Smooth muscle cell (in vitro differentiated cells): ENCODE data around the gene FRMPD2. TPM values are rescaled to one million over a fixed set of nuclear protein-coding genes. Genes with fewer than 3 reads are reported as not detected.

Experiments
- DNase-seq: peaks from one replicate; lab custom pipeline; 2025; ENCODE audit not compliant: unreplicated experiment; lab: John Stamatoyannopoulos, UW
- H2AFZ ChIP-seq: fragments of 200-600 bp; sonication (generic); 2 replicates; pipeline ENCODE4 v1.6.0; 2016; ENCODE audit warnings: antibody characterized with exemption, low read depth, mild to moderate bottlenecking
- H3F3A ChIP-seq: fragments of 200-600 bp; sonication (generic); 2 replicates; pipeline ENCODE4 v1.6.0; 2017; ENCODE audit warnings: antibody characterized with exemption, low read depth
- H3K27ac ChIP-seq: fragments of 200-600 bp; sonication (generic); 2 replicates; pipeline ENCODE4 v1.5.1; 2016; ENCODE audit warnings: low read depth, mild to moderate bottlenecking
- H3K27me3 ChIP-seq: fragments of 200-600 bp; sonication (generic); 2 replicates; pipeline ENCODE4 v1.6.1; 2016; ENCODE audit warnings: low read depth, mild to moderate bottlenecking
- H3K36me3 ChIP-seq: fragments of 200-600 bp; sonication (generic); 2 replicates; pipeline ENCODE4 v1.5.1; 2016; ENCODE audit warnings: low read depth
- H3K4me1 ChIP-seq: fragments of 200-600 bp; sonication (generic); 2 replicates; pipeline ENCODE4 v1.5.1; 2016; ENCODE audit warnings: low read depth
- H3K4me2 ChIP-seq: fragments of 200-600 bp; sonication (generic); 2 replicates; pipeline ENCODE4 v1.6.0; 2016; ENCODE audit warnings: mild to moderate bottlenecking
- H3K4me3 ChIP-seq: fragments of 200-600 bp; sonication (generic); 2 replicates; pipeline ENCODE4 v1.5.1; 2016; ENCODE audit warnings: mild to moderate bottlenecking
- H3K79me2 ChIP-seq: fragments of 200-600 bp; sonication (generic); 2 replicates; pipeline ENCODE4 v1.6.0; 2016; ENCODE audit warnings: low read depth, mild to moderate bottlenecking
- H3K9ac ChIP-seq: fragments of 200-600 bp; sonication (generic); 2 replicates; pipeline ENCODE4 v1.6.0; 2016; ENCODE audit warnings: low read depth
- H3K9me3 ChIP-seq: fragments of 200-600 bp; sonication (generic); replicated peaks from 2 replicates; pipeline ENCODE4 v1.5.1; 2016; ENCODE audit warnings: low read depth
- H4K20me1 ChIP-seq: fragments of 200-600 bp; sonication (generic); 2 replicates; pipeline ENCODE4 v1.6.0; 2016; ENCODE audit warnings: low read depth
- CTCF ChIP-seq: fragments of 200-600 bp; sonication (generic); IDR thresholded peaks from 2 replicates; pipeline ENCODE4 v1.5.1; 2017; ENCODE audit warnings: borderline replicate concordance, mild to moderate bottlenecking, antibody characterized with exemption; ENCODE audit not compliant: insufficient read depth, poor library complexity, severe bottlenecking
- WGBS: methylation state at CpG from one replicate; pipeline ENCODE4 v1.1.7; 2016; ENCODE audit warnings: low lambda C conversion rate; 5-methylcytosine and 5-hydroxymethylcytosine counted together
- polyA plus RNA-seq: library from polyadenylated mRNA; unstranded; fragments of >200 nt; fragmentation: Nextera tagmentation; extraction: Ambion mirVana; gene quantifications from 2 replicates; pipeline ENCODE4 v1.2.1, GENCODE V29; 2016
- total RNA-seq: library from RNA; depleted of rRNA; stranded (reverse); fragments of >200 nt; gene quantifications from 2 replicates; pipeline ENCODE4 v1.2.3, GENCODE V29; 2014

FRMPD2 gene
- total and polyA plus RNA-seq, 2 experiments from 2014 or later, result 0.18 TPM; not detected in 1

GRCh38 chr10:48234787-48235186, 39.7 kb downstream of the FRMPD2 start:
- H3K79me2 ChIP-seq, result no peaks in the 10 kb centered on the region
- H3K27me3 ChIP-seq, result no peaks in the 10 kb centered on the region
- 86% methylated on average over 4 of the region's 4 CpGs for WGBS
- no peak for DNase-seq
- no peaks in the 10 kb centered on the region for H3K9me3 ChIP-seq
- H3K4me3 ChIP-seq, result no peak overlapping the region
- H4K20me1 ChIP-seq, result no peaks in the 10 kb centered on the region
- no peaks in the 10 kb centered on the region for H3K4me1 ChIP-seq
- H3K27ac ChIP-seq, result no peak overlapping the region
- no peak overlapping the region for H3K9ac ChIP-seq
- H2AFZ ChIP-seq, result no peak overlapping the region
- no peaks in the 10 kb centered on the region for H3K36me3 ChIP-seq
- H3F3A ChIP-seq, result no peaks in the 10 kb centered on the region
- H3K4me2 ChIP-seq, result no peak overlapping the region
- no peak for TF ChIP-seq CTCF

- H3K4me2 ChIP-seq, result no peak overlapping the region
- H3K4me3 ChIP-seq, result no peak overlapping the region
- no peaks in the 10 kb centered on the region for H3K79me2 ChIP-seq
- no peaks in the 10 kb centered on the region for H3K36me3 ChIP-seq
- no peak overlapping the region for H3K27ac ChIP-seq
- TF ChIP-seq CTCF, result no peak
- no peaks in the 10 kb centered on the region for H3K27me3 ChIP-seq
- WGBS, result 75% methylated on average over 1 of the region's 1 CpG
- no peaks in the 10 kb centered on the region for H3F3A ChIP-seq
- H3K4me1 ChIP-seq, result no peaks in the 10 kb centered on the region
- no peak overlapping the region for H2AFZ ChIP-seq
- no peaks in the 10 kb centered on the region for H3K9me3 ChIP-seq
- no peaks in the 10 kb centered on the region for H4K20me1 ChIP-seq
- H3K9ac ChIP-seq, result no peak overlapping the region
- DNase-seq, result no peak
These were observed 40.2 kb downstream of the FRMPD2 start for GRCh38 chr10:48234295-48234694.

GRCh38 chr10:48233559-48234005, 40.9 kb downstream of the FRMPD2 start:
- Histone ChIP-seq H3K4me1 (no peaks in the 10 kb centered on the region), H3K27ac (no peak overlapping the region), H3F3A (no peaks in the 10 kb centered on the region), H3K9ac (no peak overlapping the region), H3K4me2 (no peak overlapping the region), H3K79me2 (no peaks in the 10 kb centered on the region), H3K4me3 (no peak overlapping the region), H3K36me3 (no peaks in the 10 kb centered on the region), H4K20me1 (no peaks in the 10 kb centered on the region), H2AFZ (no peak overlapping the region), H3K9me3 (no peaks in the 10 kb centered on the region), H3K27me3 (no peaks in the 10 kb centered on the region)
- WGBS, result 85% methylated on average over 2 of the region's 2 CpGs
- TF ChIP-seq CTCF, result no peak
- DNase-seq, result no peak

- Histone ChIP-seq H3K36me3 (no peaks in the 10 kb centered on the region), H2AFZ (no peak overlapping the region), H3F3A (no peaks in the 10 kb centered on the region), H3K4me3 (no peak overlapping the region), H3K27me3 (no peaks in the 10 kb centered on the region), H3K4me1 (no peaks in the 10 kb centered on the region), H3K79me2 (no peaks in the 10 kb centered on the region), H3K4me2 (no peak overlapping the region), H3K27ac (no peak overlapping the region), H4K20me1 (no peaks in the 10 kb centered on the region), H3K9me3 (no peaks in the 10 kb centered on the region), H3K9ac (no peak overlapping the region)
- TF ChIP-seq CTCF, result no peak
- no peak for DNase-seq
- WGBS, result 98% methylated on average over 3 of the region's 3 CpGs
These were observed 41.6 kb downstream of the FRMPD2 start for GRCh38 chr10:48232717-48233447.
